Loucy (cell line): ENCODE data around the gene ANKRD33.

ENCODE experiments used
- H2AFZ ChIP-seq: fragments of 200-600 bp; sonication (generic); 2 replicates; pipeline ENCODE4 v1.6.0; 2016; ENCODE audit warnings: antibody characterized with exemption, mild to moderate bottlenecking, low read length, moderate library complexity
- H3F3A ChIP-seq: fragments of 200-600 bp; 2 replicates; pipeline ENCODE4 v1.6.0; 2016; ENCODE audit warnings: antibody characterized with exemption, low read depth, mild to moderate bottlenecking
- H3K27me3 ChIP-seq: fragments of 200-600 bp; sonication (generic); 2 replicates; pipeline ENCODE4 v1.6.1; 2014; ENCODE audit warnings: low read length, mild to moderate bottlenecking; ENCODE audit not compliant: insufficient read depth, poor library complexity, severe bottlenecking
- H3K36me3 ChIP-seq: fragments of 200-600 bp; sonication (generic); 2 replicates; pipeline ENCODE4 v1.6.1; 2016; ENCODE audit warnings: low read length; ENCODE audit not compliant: insufficient read depth
- H3K4me1 ChIP-seq: fragments of 200-600 bp; sonication (generic); 2 replicates; pipeline ENCODE4 v1.5.1; 2014; ENCODE audit warnings: low read length, mild to moderate bottlenecking; ENCODE audit not compliant: insufficient read depth, poor library complexity, severe bottlenecking
- H3K4me2 ChIP-seq: fragments of 200-600 bp; sonication (generic); 2 replicates; pipeline ENCODE4 v1.6.0; 2014; ENCODE audit warnings: antibody characterized with exemption, low read length, low read depth, mild to moderate bottlenecking; ENCODE audit not compliant: poor library complexity, severe bottlenecking
- H3K4me3 ChIP-seq: fragments of 200-600 bp; sonication (generic); 2 replicates; pipeline ENCODE4 v1.5.1; 2014; ENCODE audit warnings: low read length, mild to moderate bottlenecking, mixed read lengths; ENCODE audit not compliant: poor library complexity, severe bottlenecking
- H3K79me2 ChIP-seq: fragments of 200-600 bp; sonication (generic); 2 replicates; pipeline ENCODE4 v1.6.1; 2014; ENCODE audit warnings: low read length; ENCODE audit not compliant: insufficient read depth
- H3K9ac ChIP-seq: fragments of 200-600 bp; sonication (generic); 2 replicates; pipeline ENCODE4 v1.6.0; 2014; ENCODE audit warnings: mild to moderate bottlenecking, low read depth, low read length, moderate library complexity; ENCODE audit not compliant: poor library complexity, severe bottlenecking
- H3K9me2 ChIP-seq: fragments of 200-600 bp; sonication (generic); replicated peaks from 2 replicates; pipeline ENCODE4 v1.6.1; 2016; ENCODE audit warnings: low read depth, low read length, mixed read lengths
- H3K9me3 ChIP-seq: fragments of 200-600 bp; sonication (generic); 2 replicates; pipeline ENCODE4 v1.6.1; 2014; ENCODE audit warnings: mild to moderate bottlenecking, antibody characterized with exemption, low read length, low read depth; ENCODE audit not compliant: insufficient read depth
- H4K20me1 ChIP-seq: fragments of 200-600 bp; sonication (generic); 2 replicates; pipeline ENCODE4 v1.6.0; 2014; ENCODE audit warnings: antibody characterized with exemption, low read length, mild to moderate bottlenecking; ENCODE audit not compliant: insufficient read depth, poor library complexity, severe bottlenecking
- CTCF ChIP-seq: fragments of 200-600 bp; sonication (generic); conservative IDR thresholded peaks from 2 replicates; pipeline ENCODE4 v1.5.1; 2014; ENCODE audit warnings: mild to moderate bottlenecking, antibody characterized with exemption, low read length
- EZH2phosphoT487 ChIP-seq: fragments of 200-600 bp; IDR thresholded peaks from 2 replicates; pipeline ENCODE4 v1.6.1; 2018; ENCODE audit warnings: antibody characterized with exemption, mild to moderate bottlenecking, moderate library complexity, borderline replicate concordance

Gene ANKRD33

GRCh38 chr12:51924551-51925319 is 36.8 kb downstream of the ANKRD33 start:
- H3K79me2 ChIP-seq, result no peaks in the 10 kb centered on the region
- TF ChIP-seq EZH2phosphoT487, result no peak
- TF ChIP-seq CTCF, result no peak
- no peak overlapping the region for H2AFZ ChIP-seq
- no peaks in the 10 kb centered on the region for H4K20me1 ChIP-seq
- H3K4me3 ChIP-seq, result no peak overlapping the region
- no peak overlapping the region for H3K4me2 ChIP-seq
- no peaks in the 10 kb centered on the region for H3K36me3 ChIP-seq
- no peaks in the 10 kb centered on the region for H3F3A ChIP-seq
- H3K4me1 ChIP-seq, result peaks cover 20% of the 10 kb centered on the region
- H3K9me2 ChIP-seq, result no peaks in the 10 kb centered on the region
- H3K27me3 ChIP-seq, result no peaks in the 10 kb centered on the region
- H3K9ac ChIP-seq, result no peak overlapping the region
- no peaks in the 10 kb centered on the region for H3K9me3 ChIP-seq

- Histone ChIP-seq H3K4me2 (no peak overlapping the region), H2AFZ (0 out of 2 replicates have a peak overlapping the region, but pooled peaks have one; percentile 31), H3K4me3 (no peak overlapping the region), H3K36me3 (no peaks in the 10 kb centered on the region), H3K4me1 (peaks cover 20% of the 10 kb centered on the region), H3F3A (no peaks in the 10 kb centered on the region), H4K20me1 (no peaks in the 10 kb centered on the region), H3K9ac (no peak overlapping the region), H3K9me3 (no peaks in the 10 kb centered on the region), H3K9me2 (no peaks in the 10 kb centered on the region), H3K79me2 (no peaks in the 10 kb centered on the region), H3K27me3 (no peaks in the 10 kb centered on the region)
- TF ChIP-seq CTCF (no peak), EZH2phosphoT487 (no peak)
Measured at GRCh38 chr12:51925346-51926063, 37.6 kb downstream of the ANKRD33 start.

- Histone ChIP-seq H2AFZ (0 out of 2 replicates have a peak overlapping the region, but pooled peaks have one; percentile 31), H3K4me3 (no peak overlapping the region), H3K79me2 (no peaks in the 10 kb centered on the region), H3K9me3 (no peaks in the 10 kb centered on the region), H3K27me3 (no peaks in the 10 kb centered on the region), H4K20me1 (no peaks in the 10 kb centered on the region), H3K9ac (peak overlapping the region; percentile 43), H3K36me3 (no peaks in the 10 kb centered on the region), H3F3A (no peaks in the 10 kb centered on the region), H3K4me2 (no peak overlapping the region), H3K9me2 (no peaks in the 10 kb centered on the region), H3K4me1 (peaks cover 20% of the 10 kb centered on the region)
- TF ChIP-seq EZH2phosphoT487 (no peak), CTCF (no peak)
Measured at GRCh38 chr12:51926064-51926632, 38.2 kb downstream of the ANKRD33 start.
